Activated T-cell treated with anti-CD3 and anti-CD28 coated beads for 4 hours (primary cell): ENCODE results near the gene PDLIM3.
"Not testable (repeated sequence)": the region's sequence is repeated elsewhere in the genome, so short reads cannot be mapped to it uniquely, and the experiment has no call there.

Experiments used
- DNase-seq: peaks from one replicate; pipeline ENCODE4 v3.0.0-alpha.2; 2020

PDLIM3 gene

DNA sequence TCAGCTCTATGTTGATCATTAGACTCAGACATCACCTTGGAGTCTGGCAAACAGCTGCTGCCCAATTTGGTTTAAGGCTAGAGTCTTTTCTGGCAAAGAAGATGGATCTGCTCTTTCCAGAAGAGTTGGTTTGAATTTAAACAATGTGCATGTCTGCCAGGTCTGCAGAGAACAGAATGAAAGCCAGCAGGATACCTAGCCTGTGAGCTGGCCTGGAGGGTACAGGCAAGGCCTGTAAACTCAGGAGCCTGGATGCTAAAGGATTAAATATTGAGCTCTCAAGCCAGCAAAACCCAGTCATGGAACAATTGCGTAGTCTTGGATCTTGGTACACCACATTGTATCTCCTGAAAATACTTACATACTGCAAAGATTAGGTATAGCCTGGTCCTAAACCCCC, 15.6 kb upstream of the PDLIM3 start:
- no peak for DNase-seq

DNA sequence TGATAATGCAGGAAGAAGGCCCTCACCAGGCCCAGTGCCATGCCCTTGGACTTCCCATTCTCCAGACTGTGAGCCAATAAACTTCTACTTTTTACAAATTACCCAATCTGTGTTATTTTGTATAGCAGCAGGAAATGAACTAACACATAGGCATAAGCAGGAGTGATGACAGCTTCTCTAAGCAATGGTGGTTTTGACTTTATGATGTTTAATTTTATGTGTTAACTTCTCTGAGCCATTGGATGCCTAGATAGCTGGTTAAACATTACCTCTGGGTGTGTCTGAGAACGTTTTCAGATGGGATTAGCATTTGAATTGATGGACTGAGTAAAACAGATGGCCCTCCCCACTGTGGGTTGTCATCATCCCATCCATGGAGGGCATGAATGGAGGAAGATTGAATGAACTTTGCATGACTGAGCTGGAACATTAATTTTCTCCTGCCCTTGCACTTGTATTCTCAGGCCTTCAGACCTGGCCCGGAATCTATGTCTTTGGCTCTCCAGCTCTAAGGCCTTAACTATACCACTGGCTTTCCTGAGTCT, 13.9 kb upstream of the PDLIM3 start:
- no peak for DNase-seq

DNA sequence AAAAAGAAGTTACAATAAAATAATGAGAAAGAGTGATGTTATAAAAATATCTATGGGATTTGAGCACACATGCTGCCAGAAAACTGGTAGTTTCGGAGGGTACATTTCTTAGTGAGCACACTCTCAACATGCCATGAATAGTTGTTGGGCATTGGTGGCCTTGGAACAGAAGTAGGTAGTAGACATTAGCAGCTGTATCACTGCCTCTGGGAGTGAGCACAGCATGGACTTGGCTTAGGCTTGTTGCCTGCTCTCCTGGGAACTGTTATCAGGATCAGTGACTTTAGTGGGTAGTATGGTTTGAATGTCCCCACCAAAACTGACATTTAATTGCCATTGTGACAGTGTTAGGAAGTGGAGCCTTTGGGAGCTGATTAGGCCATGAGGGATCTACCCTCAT, 13.3 kb upstream of the PDLIM3 start:
- no peak for DNase-seq

DNA sequence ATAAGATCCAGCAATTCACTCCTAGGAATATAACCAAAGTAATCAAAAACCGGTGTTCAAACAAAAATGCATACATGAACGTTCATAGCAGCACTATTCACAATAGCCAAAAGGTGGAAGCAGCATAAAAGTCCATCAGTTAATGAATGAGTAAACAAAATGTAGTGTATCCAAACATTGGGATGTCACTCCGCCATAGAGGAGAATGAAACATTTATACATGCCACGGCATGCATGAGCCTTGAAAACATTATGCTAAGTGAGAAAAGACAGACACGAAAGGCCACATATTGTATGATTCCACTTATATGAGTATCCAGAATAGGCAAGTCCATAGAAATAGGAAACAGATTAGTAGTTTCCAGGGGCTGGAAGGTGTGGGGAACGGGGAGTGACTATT, 11.0 kb upstream of the PDLIM3 start:
- no peak for DNase-seq

DNA sequence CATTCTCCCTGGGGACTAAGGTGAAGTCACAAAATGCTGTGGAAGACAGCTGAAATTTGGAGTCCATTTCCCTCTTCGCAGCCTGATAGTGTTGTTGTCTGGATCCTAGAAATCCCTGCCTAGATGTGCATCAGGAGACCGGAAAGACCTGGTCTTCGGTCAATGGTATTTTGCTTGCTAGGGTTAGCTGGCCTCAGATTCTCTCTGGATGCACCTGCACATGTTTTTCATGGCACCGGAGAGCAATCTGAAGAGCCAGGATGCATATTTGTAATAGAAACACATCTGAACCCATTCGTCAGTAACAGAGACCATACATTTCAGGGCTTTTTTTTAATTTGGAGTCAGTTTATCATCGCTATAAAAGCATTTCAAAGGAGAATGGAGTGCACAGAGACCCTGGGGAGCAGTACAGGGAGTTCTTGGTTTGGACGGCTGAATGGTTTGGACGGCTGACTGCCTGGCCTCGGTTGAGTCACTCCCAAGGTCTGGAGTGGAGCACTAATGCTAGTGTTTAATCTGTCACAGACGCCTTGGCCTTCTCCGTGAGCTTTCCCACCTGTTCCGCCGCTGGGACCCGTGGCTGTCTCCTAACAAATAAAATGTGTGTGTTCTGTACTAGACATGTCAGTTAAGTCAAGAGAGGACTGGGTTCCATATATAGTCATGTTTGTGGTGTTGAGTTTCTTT, 7.5 kb upstream of the PDLIM3 start:
- DNase-seq: no peak

DNA sequence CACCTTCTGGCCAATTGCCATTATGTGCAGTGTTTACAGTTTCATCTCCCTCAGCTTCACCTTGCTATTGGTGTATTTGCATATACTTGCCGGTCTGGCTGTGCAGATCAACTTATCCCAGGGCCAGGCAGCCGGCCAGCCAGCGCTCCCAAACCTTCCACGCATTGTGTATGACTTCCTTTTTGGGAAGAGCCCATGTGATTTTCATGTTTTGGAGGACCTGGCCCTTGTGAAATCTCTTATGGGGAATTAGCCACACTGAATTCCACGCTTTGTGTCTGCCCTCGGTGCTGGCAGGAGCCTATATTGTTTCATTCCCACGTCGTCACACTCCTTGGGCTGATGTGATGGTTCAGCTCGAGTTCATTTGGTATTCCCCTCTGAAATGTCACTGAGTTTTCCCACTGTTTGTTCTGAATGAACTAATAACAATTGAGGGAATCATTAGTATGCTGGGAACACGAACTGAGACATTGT, 6.0 kb upstream of the PDLIM3 start:
- DNase-seq: no peak

DNA sequence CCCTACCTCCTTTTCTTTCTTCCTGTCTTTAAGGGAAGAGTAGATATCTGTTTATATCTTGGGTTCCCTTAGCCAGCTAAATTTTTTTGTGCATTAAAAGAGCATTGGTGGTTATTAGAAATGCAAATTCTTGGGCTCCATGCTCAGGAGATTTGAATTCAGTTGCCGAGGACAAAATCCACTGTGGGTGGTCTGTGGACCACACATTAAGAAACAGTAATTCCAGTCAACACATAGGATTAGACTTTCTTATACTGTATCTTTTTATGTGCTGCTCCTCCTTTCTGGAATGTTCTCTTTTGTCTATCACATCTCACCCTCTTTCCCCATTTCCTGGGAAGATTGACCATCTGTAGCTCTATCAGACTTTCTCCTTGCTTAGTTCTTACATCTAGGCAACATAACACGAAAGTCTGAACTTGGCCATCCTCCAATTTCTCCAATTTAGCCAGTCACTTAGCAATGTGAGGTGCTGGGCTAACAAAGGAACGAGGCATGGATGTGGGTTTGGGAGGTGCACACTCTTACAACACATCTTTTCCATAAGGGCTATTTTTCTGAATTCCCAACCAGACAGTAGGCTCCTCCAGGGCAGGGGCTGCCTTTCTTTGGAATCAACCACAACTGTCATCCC, 5.3 kb upstream of the PDLIM3 start:
- no peak for DNase-seq

DNA sequence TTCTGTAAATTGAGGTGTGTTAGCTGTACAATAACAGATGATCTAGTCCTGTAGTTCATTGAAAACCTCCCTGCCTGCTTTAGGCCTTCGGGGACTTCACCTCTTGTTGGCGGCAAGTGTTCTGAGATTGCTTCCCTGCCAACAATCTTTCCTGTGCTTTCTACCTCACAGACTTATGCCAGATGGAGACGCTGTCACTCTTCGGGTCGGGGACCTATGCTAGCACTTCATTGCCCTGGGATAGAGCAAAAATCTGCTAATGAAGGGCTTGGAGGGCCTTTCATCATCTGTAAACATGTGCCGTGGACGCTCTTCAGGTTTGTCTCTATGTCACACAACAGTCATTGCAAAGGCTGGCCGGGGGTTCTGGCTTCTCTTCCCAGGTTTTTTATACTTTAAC, 4.7 kb upstream of the PDLIM3 start:
- no peak for DNase-seq

DNA sequence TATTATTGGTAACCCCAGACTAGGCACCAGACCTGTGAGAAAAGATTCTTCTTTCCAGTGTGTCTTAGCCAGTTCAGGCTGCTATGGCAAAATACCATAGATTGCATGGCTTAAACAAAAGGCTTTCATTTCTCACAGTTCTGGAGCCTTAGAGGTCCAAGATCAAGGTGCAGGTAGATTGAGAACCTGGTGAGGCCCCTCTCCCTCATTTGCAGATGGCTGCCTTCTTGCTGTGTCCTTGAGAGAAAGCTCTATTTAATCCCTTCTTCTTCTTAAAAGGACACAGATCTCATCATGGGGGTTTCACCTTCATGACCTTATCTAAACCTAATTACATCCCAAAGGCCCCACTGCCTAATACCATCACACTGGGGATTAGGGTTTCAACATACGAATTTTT, 3.5 kb upstream of the PDLIM3 start:
- DNase-seq: no peak

DNA sequence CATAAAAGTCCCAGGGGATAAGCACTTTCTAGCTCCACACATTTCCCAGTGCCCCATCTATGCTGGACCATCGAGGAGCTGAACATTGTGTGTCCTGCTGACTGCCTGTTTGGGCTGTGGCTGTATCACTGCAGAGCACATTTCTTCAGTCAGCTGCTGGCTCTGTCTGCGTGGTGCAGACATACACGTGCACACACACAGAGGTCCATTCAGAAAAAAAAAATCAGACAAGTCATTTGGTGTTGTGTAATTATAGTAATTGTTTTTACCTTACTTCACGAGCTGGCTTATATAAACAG, 1.1 kb upstream of the PDLIM3 start:
- DNase-seq: no peak

DNA sequence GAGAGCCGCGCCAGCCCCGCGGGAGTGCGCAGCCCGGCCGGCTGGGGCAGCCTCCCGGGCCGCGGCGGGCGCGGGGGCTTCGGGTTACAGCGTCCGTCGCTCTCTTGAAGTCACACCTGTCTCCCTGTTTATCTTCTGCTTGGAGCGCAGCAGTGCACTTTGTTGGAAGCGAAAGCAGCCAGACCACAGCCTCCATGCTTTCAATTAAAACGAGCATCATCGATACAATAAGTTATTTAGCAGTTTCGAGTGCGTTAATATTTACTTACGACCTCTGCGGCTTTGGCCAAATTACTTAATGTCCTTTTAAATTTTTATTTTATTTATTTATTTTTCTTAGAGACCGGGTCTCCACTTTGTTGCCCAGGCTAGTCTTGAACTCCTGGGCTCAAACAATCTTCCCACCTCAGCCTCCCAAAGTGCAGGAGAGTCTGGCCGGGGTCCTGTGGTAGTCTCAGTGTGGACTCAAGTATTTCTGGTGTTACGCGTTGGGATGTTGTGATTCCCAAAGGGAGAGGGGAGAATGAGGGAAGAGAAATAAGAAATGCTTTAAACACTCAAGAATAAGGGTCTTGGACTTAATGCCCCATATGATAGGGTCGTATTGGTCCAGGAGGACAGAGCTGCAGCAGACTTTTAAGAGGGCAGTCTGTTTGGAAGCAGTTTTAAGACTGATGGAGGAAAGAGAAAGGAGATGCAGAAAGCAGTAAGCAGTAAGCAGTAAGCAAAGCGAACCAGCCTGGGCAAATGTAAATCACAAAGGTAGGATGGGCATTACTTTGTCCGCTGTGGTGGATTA, 504 bp upstream of the PDLIM3 start:
- DNase-seq: no peak

DNA sequence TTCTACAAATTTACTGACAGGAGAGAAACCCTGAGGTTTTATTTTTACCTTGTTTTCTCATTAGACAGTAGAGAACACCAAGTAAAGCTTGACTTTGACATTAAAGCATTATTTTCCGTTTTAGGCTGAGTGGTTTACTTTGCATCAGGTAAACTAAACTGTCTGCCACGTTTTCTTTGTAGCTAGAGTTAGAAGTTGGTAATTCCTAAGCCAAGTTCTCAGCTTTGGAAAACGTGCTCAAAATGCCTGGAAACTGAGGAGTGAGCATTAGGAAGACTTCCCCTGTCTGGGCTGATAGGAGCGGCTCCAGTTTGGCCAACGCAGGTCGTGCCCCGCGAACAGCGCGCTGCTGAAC, 819 bp downstream of the PDLIM3 start:
- DNase-seq: no peak

DNA sequence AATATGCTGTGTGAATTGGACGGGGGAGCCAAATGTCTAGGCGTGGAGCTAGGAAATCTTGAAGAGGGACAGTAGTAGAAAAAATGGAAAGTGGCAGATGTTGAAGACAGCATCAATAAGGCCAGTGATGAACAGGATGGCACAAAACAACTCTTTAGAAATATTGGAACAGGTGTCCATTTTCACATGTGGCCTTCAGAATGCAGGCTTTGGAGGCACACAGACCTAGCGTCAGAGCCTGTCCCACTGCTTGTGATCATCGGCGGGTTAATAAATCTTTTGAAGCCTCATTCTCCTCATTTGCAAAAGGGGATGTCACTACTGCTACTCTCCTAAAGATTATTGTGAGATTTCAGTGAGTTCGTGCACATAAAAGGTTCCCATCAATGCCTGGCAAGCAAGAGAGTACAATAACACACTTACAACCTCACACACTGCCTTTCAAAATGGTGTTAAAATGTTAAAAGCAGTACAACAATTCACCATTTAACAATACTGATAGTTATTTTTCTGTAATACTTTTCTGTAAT, 2.4 kb downstream of the PDLIM3 start:
- DNase-seq: no peak

DNA sequence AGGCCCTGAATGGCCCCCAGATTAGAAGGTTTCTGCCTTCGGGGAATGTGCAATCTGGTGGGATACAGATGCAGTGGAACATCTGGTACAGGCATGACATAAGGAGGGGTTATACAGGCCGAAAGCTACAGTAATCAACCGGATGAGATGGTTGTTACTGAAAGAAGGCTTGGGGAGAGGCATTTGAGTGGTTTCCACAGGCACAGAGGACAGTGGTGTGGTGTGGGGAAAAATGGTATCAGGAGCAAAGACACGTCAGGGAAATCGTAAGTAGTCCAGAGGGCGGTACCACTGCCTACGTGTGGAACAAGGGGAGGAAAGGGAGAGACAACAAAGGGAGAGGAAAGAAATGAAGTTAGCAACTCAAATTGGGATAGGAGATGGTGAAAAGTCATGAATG, 3.0 kb downstream of the PDLIM3 start:
- DNase-seq: no peak

DNA sequence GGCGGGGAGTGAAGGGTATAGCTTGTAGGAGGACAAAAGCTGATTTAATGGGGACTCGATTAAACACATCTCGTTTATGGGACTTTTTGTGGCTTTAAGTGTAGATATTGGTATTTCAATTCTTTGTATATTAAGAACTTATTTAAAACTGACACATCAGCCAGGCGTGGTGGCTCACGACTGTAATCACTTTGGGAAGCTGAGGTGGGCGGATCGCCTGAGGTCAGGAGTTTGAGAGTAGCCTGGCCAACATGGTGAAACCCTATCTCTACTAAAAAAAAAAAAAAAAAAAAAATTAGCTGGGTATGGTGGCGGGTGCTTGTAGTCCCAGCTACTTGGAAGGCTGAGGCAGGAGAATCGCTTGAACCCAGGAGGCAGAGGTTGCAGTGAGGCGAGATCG, 3.7 kb downstream of the PDLIM3 start:
- not testable (repeated sequence) for DNase-seq

DNA sequence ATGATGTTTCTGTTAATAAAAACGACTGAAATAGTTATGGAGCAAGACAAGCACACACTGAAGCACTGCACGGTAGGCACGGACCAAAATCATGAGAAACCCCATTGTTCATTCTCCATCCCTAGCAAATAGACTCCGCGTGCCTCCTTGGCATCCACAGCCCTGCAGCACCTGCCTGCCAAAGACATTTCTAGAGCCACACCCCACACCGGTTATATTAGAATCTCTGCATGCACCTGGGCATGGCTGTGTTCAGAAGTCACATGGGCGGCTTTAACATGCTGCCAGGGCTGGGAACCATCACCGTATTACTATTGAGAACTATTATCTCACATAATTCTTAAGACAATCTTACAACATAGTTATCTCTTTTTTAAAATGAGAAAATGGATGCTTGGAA, 5.9 kb downstream of the PDLIM3 start:
- no peak for DNase-seq

DNA sequence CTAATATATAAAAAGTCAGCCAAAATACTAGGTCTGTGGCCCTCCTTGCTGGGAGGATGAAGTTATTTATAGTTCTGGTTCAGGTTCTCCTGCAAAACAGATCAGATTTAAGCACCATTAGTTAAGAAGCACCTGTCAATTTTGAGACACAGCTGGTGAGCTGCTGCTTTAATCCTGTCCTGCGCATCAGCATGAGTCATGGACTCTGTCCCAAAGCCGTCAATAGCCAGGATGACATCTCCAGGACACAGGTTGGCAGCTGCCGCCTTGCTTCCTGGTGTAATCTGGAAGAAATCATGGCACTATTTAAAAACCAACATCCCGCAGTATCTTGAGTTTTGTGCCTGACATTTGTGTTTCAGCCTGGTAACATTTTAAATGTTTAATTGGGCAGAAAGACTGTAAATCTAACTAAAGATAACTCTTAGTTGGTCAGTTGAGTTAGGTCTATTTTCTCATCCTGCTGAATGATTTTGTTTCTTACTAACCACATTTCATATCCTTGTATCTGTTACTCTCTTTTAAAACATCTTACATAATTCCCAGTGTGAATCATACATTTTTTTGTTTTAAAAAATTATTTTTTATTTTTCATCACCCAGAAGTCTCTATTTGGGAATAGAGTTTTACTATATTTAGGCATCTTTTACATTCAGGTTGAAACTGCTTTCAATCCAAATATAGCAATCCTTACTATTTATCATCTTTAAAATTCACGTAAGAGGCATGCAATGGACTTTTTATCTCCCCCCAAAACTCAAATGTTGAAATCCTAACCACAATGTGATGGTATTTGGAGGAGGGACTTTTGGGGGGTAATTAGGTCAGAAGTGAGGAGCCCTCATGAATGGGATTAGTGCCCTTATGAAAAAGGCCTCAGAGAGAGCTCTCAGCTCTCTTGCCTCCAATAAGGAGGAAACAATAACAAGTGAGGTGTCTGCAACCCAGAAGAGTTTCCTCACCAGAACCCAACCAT, 10.1 kb downstream of the PDLIM3 start:
- DNase-seq: no peak

DNA sequence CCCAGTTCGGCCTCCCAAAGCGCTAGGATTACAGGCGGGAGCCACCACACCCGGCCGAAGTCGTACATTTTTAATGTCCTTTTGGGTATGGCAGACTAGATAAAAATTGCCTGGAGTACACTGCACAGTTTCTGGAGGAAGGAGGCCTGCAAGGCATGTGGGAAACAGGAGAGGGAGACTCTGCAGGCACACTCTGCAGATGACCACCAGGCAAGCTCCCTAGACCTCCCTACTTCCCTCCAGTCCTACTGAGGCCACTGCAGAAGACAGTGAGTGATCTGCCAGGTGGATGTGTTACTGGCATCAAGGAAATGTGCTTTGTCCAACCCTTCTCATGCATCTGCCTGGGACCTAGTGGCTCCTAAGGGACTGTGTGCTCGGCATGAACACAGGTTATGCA, 11.4 kb downstream of the PDLIM3 start:
- no peak for DNase-seq

DNA sequence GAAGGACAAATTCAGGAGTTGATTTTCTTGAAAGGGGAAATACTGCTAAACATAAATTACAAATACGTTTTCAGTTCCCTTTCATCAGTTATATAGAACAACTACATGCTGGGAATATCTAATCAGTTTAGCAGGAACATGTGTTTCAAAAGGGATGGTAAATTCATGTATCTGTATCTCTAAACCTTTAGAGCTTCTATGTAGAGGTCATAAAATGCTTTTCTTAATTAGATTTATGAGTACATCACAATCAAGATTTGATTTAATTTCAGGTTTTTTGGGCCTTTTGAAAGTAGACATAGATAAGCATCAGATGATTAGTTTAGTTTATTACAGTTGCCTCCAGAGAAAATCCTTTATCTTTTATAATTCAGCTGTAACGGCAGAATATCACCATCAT, 12.9 kb downstream of the PDLIM3 start:
- no peak for DNase-seq

DNA sequence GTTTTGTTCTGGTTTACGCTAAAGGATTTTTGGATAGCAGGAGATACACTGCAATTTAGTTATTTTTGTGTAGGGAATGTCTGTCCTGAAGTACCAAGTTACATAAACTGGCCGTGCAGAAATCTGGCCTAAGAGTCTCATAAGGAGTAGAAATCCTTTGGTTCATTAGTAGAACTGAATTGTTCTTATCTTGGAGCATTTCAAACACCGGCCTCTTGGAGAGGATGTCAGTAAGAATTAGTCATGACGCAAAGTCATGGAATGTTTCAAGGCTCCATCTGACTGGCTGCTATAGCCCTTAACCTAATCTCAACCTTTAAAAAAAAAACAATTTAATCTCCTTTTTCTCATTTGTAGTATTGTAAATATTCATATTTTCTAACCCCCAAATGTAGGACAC, 15.2 kb downstream of the PDLIM3 start:
- no peak for DNase-seq

DNA sequence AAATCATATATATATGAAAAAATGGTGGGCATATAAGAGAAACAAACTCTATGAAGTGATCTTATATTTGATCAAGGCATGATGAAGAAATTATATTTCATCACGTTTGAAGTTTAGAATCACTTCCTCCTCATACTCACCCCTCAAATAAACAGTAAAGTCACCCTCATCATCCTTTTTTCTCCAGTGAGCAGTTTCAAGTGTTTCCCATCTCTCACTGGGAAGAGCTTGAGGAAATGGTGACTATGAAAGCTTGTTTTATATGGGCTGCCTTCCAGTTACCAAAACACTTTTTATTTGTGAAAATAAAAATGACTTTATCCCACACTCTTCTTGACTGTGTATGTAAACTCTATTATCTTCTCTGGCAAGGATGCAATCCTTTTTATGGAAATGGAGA, 16.8 kb downstream of the PDLIM3 start:
- DNase-seq: no peak

DNA sequence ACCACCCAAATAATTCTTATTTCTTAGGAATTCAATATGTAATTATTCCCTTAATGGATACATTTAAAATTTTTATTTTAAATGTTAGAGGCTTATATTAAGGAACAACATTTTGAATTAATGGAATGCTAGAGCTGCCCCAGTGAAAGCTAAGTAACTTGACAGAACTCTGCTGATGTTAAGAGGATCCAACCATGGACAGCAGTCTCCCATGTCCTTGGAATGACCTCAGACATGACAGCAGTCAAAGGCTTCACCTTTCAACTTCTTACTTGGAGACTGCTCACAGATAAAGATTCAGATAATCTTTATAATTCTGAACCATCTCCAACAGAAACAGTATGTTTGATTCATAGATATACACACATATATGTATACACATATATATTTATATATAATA, 17.2 kb downstream of the PDLIM3 start:
- DNase-seq: no peak

DNA sequence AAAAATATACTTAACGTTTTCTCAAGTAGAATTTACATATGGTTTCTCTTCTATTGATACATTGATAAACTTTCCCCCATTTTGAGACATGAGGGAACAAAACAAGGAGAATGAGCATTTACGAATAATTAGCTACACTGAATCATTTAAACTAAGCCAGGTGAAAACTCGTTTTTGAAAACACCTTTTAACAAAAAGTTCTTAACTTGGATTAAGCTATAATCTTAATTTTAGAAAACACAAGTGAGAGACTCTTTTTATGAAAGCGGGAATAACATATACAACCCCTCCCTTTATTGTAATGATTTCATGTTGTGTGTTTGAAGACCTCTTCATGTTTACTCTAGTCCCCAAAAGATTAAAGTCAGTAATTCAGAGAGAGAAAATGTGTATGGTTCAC, 20.1 kb downstream of the PDLIM3 start:
- no peak for DNase-seq
